ENCODE data around the gene COPE.

Gene COPE

DNA sequence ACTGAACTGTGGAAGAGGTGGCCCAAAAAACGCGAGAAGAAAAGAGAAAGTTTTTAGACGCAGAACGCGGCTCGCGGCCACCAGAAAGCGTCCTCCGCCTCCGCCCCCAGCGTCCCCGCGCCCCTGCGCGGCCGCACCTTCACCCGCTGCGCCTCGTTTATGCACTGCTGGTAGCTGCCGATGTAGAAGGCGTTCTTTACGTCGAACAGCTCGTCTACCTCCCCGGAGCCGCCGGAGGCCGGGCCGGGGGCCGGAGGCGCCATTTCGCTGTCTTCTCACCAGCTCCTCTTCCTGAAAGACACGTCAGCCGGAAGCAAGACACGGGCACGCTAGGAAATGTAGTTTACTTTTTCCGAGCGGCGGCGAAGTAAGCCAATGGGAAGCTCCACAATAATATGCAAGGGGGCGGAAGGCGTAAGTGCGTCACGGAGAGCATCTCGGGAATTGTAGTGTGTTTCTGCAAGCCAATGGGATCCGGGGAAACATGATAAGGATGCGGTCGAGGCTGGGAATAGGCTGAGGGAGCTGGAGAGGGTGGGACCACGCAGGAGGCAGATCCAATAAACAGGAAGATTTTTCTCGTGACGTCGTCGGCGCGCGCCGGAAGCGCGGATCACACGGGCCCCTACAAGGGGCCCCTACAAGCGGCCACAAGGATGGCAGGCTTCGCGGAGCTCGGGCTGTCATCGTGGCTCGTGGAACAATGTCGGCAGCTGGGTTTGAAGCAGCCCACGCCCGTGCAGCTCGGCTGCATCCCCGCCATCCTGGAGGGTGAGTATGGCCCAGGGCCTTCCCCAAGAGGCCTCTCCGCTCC lies at the start of gene COPE, which contains the start of gene DDX49:
TSS of gene COPE (minus strand) at position 302 of the 814 bp plus-strand sequence. CDS start at position 263, 39 bp downstream.
TSS of gene DDX49 (plus strand) at position 630 of the 814 bp plus-strand sequence. CDS start at position 657, 27 bp downstream.
- in situ Hi-C loops (cut with HindIII; ENCODE audit: low sequenced_read_pairs) = no loop called here
- TF ChIP-seq, protein P1, sequence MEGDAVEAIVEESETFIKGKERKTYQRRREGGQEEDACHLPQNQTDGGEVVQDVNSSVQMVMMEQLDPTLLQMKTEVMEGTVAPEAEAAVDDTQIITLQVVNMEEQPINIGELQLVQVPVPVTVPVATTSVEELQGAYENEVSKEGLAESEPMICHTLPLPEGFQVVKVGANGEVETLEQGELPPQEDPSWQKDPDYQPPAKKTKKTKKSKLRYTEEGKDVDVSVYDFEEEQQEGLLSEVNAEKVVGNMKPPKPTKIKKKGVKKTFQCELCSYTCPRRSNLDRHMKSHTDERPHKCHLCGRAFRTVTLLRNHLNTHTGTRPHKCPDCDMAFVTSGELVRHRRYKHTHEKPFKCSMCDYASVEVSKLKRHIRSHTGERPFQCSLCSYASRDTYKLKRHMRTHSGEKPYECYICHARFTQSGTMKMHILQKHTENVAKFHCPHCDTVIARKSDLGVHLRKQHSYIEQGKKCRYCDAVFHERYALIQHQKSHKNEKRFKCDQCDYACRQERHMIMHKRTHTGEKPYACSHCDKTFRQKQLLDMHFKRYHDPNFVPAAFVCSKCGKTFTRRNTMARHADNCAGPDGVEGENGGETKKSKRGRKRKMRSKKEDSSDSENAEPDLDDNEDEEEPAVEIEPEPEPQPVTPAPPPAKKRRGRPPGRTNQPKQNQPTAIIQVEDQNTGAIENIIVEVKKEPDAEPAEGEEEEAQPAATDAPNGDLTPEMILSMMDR (IDR thresholded peaks at IDR 0.05; ENCODE audit: low read depth, low read length, missing control alignments) = no peak
- H3K4me3 ChIP-seq (ENCODE audit: low read depth, low read length) = peak within 1 kb of the TSS; percentile 76
- DNase-seq (ENCODE audit: low read depth) = peak; percentile 100

DNA sequence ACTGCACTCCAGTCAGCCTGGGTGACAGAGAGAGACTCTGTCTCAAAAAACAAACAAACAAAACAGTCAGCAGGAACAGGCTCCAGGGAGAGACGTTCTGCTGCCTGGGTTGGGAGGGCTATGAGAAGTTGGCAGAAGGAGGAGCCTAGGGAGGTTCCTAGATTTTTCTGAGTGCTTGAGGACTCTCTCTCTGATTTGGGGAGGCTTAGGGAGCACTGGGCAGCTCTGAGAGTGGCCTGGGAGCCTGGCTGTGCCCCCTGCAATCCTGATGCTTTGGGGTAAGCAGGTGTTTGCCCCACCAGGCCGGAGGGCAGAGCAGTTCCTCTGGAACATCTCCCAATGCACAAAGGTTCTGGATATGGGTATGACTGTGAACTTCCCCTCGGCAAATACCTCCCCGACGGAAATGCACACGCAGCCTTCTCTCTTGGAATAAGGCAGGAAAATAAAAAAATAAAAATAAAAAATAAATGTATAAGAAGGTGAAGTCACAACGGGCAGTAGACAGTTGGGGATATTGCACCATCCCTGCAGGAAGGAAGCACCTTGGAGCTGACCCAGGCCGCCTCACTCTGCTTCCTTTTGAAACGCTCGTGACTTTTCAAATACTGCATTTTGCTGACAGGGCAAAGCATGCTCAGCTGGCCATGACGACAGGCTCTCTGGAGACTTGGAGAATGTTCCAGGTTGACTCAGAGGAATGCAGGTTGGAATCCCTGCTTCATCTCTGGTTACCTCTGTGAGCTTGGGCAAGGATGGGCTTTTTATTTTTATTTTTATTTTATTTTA lies 48.4 kb upstream of the COPE start:
- DNase-seq (ENCODE audit: low read depth) = peak; percentile 42
- no peak overlapping the region for H3K4me3 ChIP-seq (ENCODE audit: low read depth, low read length)
- TF ChIP-seq, protein P1 (IDR thresholded peaks at IDR 0.05; ENCODE audit: low read depth, low read length, missing control alignments) = no peak
- in situ Hi-C loops (cut with HindIII; ENCODE audit: low sequenced_read_pairs) = no loop called here

DNA sequence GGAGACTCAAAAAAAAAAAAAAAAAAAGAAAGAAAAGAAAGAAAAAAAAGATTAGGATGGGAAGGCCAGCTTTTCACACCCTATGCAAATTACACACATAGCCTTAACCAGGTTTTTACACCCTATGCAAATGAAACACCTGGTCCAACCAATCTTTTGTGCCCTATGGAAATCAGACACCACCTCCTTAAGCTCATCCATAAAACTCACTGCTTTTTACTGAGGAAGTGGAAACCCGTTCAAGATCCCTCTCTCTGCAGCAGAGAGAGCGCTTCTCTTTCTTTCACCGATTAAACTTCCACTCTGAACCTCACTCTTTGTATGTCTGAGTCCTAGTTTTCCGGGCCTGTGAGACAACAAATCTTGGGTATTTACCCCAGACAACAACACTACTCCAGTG lies 47.1 kb upstream of the COPE start:
- in situ Hi-C loops (cut with HindIII; ENCODE audit: low sequenced_read_pairs) = no loop called here
- TF ChIP-seq, protein P1 (IDR thresholded peaks at IDR 0.05; ENCODE audit: low read depth, low read length, missing control alignments) = no peak
- DNase-seq (ENCODE audit: low read depth) = no peak
- no peak overlapping the region for H3K4me3 ChIP-seq (ENCODE audit: low read depth, low read length)

DNA sequence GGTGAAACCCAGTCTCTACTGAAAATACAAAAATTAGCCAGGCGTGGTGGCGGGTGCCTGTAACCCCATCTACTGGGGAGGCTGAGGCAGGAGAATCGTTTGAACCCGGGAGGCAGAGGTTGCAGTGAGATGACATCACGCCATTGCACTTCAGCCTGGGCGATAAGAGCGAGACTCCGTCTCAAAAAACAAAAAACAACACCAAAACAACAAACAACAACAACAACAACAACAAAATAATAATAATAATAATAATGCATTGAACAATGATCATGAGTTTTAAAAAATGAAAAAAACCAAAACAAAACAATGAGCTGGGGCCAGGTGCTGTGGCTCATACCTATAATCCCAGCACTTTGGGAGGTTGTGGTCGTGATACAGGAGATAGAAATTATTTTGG lies 44.9 kb upstream of the COPE start:
- in situ Hi-C loops (cut with HindIII; ENCODE audit: low sequenced_read_pairs) = no loop called here
- H3K4me3 ChIP-seq (ENCODE audit: low read depth, low read length) = no peak overlapping the region

GRCh38 chr19:18961767-18962620 lies 42.8 kb upstream of the COPE start:
- TF ChIP-seq, protein P1 (IDR thresholded peaks at IDR 0.05; ENCODE audit: low read depth, low read length, missing control alignments) = no peak
- no peak overlapping the region for H3K4me3 ChIP-seq (ENCODE audit: low read depth, low read length)
- DNase-seq (ENCODE audit: low read depth) = no peak
- in situ Hi-C loops (cut with HindIII; ENCODE audit: low sequenced_read_pairs) = no loop called here

More for the DNA sequence above, 44.9 kb upstream of the COPE start:
- TF ChIP-seq, protein P1 (IDR thresholded peaks at IDR 0.05; ENCODE audit: low read depth, low read length, missing control alignments) = no peak
- no peak for DNase-seq (ENCODE audit: low read depth)

GRCh38 chr19:18960370-18960769 lies 41.2 kb upstream of the COPE start:
- no peak for DNase-seq (ENCODE audit: low read depth)
- H3K4me3 ChIP-seq (ENCODE audit: low read depth, low read length) = no peak overlapping the region
- TF ChIP-seq, protein P1 (IDR thresholded peaks at IDR 0.05; ENCODE audit: low read depth, low read length, missing control alignments) = no peak
- in situ Hi-C loops (cut with HindIII; ENCODE audit: low sequenced_read_pairs) = no loop called here

All from astrocyte of the cerebellum (primary cell).